ENCODE results near the gene ITGBL1.

DNA sequence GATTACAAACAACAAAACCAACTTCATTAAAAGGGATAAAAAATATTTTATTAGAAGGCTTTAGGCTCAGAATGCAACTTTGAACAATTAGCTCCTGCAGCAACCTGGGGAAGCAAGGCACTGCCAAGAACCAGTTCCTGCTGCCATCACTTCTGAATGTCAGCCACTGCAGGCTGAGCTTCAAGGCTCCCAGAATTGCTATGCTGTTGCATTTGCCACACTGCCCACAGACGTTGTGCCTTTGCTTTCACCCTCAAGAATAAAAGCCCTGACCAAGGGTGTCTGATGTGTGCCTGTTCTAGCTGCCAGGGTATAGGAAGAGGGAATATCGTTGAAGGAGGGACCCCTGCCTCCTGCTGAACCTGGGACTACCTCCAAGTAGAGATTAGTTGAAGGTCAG lies 238.4 kb downstream of the ITGBL1 start:
- TF ChIP-seq, protein P1, sequence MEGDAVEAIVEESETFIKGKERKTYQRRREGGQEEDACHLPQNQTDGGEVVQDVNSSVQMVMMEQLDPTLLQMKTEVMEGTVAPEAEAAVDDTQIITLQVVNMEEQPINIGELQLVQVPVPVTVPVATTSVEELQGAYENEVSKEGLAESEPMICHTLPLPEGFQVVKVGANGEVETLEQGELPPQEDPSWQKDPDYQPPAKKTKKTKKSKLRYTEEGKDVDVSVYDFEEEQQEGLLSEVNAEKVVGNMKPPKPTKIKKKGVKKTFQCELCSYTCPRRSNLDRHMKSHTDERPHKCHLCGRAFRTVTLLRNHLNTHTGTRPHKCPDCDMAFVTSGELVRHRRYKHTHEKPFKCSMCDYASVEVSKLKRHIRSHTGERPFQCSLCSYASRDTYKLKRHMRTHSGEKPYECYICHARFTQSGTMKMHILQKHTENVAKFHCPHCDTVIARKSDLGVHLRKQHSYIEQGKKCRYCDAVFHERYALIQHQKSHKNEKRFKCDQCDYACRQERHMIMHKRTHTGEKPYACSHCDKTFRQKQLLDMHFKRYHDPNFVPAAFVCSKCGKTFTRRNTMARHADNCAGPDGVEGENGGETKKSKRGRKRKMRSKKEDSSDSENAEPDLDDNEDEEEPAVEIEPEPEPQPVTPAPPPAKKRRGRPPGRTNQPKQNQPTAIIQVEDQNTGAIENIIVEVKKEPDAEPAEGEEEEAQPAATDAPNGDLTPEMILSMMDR (IDR thresholded peaks at IDR 0.05; ENCODE audit: control extremely low read depth in 1 of 3, insufficient read depth in 1 of 3, low read depth in 1 of 3, low read length in 3 of 3): no peak
- no peak for TF ChIP-seq SP2 (IDR thresholded peaks at IDR 0.05; ENCODE audit: low read length)
- no peak for TF ChIP-seq POLR2A (IDR thresholded peaks at IDR 0.05; ENCODE audit: control extremely low read depth in 1 of 2, low read depth in 2 of 2, low read length in 2 of 2)
- no peak for TF ChIP-seq SP1 (IDR thresholded peaks at IDR 0.05; ENCODE audit: low read depth, low read length)
- no peak for TF ChIP-seq CHD2 (IDR thresholded peaks at IDR 0.05; ENCODE audit: low read length)
- no peak for TF ChIP-seq MAX (IDR thresholded peaks at IDR 0.05)
- TF ChIP-seq SP4 (IDR thresholded peaks at IDR 0.05; ENCODE audit: low read length): no peak
- no peak for TF ChIP-seq EGR1 (IDR thresholded peaks at IDR 0.05; ENCODE audit: borderline replicate concordance, low read depth, low read length)
- no peak for TF ChIP-seq SIN3A (conservative IDR thresholded peaks at IDR 0.05 in 1 of 2, IDR thresholded peaks at IDR 0.05 in 1 of 2; ENCODE audit: low read depth in 1 of 2, low read length in 2 of 2)
- no peak for TF ChIP-seq EZH2 (IDR thresholded peaks at IDR 0.05; ENCODE audit: low read depth, low read length, severe bottlenecking)
- TF ChIP-seq RNF2 (IDR thresholded peaks at IDR 0.05; ENCODE audit: borderline replicate concordance, low read depth, low read length, missing control alignments, poor library complexity, severe bottlenecking): no peak
- no peak for TF ChIP-seq TCF12 (IDR thresholded peaks at IDR 0.05; ENCODE audit: low read depth, low read length)
- TF ChIP-seq TEAD4 (IDR thresholded peaks at IDR 0.05; ENCODE audit: low read depth, low read length): no peak
- no peak for TF ChIP-seq SUZ12 (IDR thresholded peaks at IDR 0.05; ENCODE audit: low read length)
